Neural cell (in vitro differentiated cells): ENCODE results near the gene JPH4. TPM values are rescaled to one million over a fixed set of nuclear protein-coding genes. Genes with fewer than 3 reads are reported as not detected.
A peak's percentile ranks its signal among the peaks of the same experiment; 100 is the strongest.

Experiments used
- H2AFZ ChIP-seq: fragments of 200-600, 300-800 bp; sonication (generic), shearing (Covaris generic); 2 replicates; pipeline ENCODE4 v1.6.0; 2014; ENCODE audit warnings: low read depth, mild to moderate bottlenecking, antibody characterized with exemption, low read length, moderate library complexity
- H3F3A ChIP-seq: fragments of 200-600 bp; shearing (Covaris generic); 2 replicates; pipeline ENCODE4 v1.6.1; 2016; ENCODE audit warnings: mild to moderate bottlenecking, moderate library complexity, mixed read lengths, antibody characterized with exemption, low read length; ENCODE audit not compliant: insufficient read depth, poor library complexity, severe bottlenecking
- H3K27ac ChIP-seq: fragments of 200-600, 300-800 bp; sonication (generic), shearing (Covaris generic); 2 replicates; pipeline ENCODE4 v1.5.1; 2014; ENCODE audit warnings: mild to moderate bottlenecking, low read length, moderate library complexity
- H3K27me3 ChIP-seq: fragments of 300-800, 200-600 bp; sonication (generic), shearing (Covaris generic); 2 replicates; pipeline ENCODE4 v1.6.0; 2014; ENCODE audit warnings: mild to moderate bottlenecking, low read depth, low read length, moderate library complexity; ENCODE audit not compliant: insufficient read depth
- H3K36me3 ChIP-seq: fragments of 300-800, 200-600 bp; sonication (generic), shearing (Covaris generic); 2 replicates; pipeline ENCODE4 v1.5.1; 2014; ENCODE audit warnings: mild to moderate bottlenecking, antibody characterized with exemption, low read length, moderate library complexity; ENCODE audit not compliant: insufficient read depth
- H3K4me2 ChIP-seq: fragments of 300-800, 200-600 bp; sonication (generic), shearing (Covaris generic); 2 replicates; pipeline ENCODE4 v1.6.0; 2014; ENCODE audit warnings: mild to moderate bottlenecking, low read length
- H3K4me3 ChIP-seq: fragments of 300-800, 200-600 bp; sonication (generic), shearing (Covaris generic); 2 replicates; pipeline ENCODE4 v1.5.1; 2014; ENCODE audit warnings: mild to moderate bottlenecking, low read length, moderate library complexity
- H3K79me2 ChIP-seq: fragments of 200-600 bp; shearing (Covaris generic); replicated peaks from 2 replicates; pipeline ENCODE4 v1.6.0; 2014; ENCODE audit warnings: mild to moderate bottlenecking, low read length, moderate library complexity; ENCODE audit not compliant: insufficient read depth
- H3K9ac ChIP-seq: fragments of 300-800, 200-600 bp; sonication (generic), shearing (Covaris generic); 2 replicates; pipeline ENCODE4 v1.6.1; 2016; ENCODE audit warnings: mild to moderate bottlenecking, low read length, mixed read lengths
- H3K9me2 ChIP-seq: fragments of 200-600 bp; shearing (Covaris generic); 2 replicates; pipeline ENCODE4 v1.6.1; 2016; ENCODE audit warnings: mild to moderate bottlenecking, low read length, mixed read lengths; ENCODE audit not compliant: insufficient read depth
- H3K9me3 ChIP-seq: fragments of 200-600, 300-800 bp; sonication (generic), shearing (Covaris generic); 2 replicates; pipeline ENCODE4 v1.6.1; 2016; ENCODE audit warnings: mild to moderate bottlenecking, mixed run types, low read length, moderate library complexity, mixed read lengths
- H4K20me1 ChIP-seq: fragments of 200-600 bp; shearing (Covaris generic); 2 replicates; pipeline ENCODE4 v1.6.1; 2016; ENCODE audit warnings: mild to moderate bottlenecking, mixed run types; ENCODE audit not compliant: insufficient read depth
- CTCF ChIP-seq: fragments of 450-650 bp; IDR thresholded peaks from 2 replicates; pipeline ENCODE4 v1.5.1; 2014; ENCODE audit warnings: antibody characterized with exemption, mild to moderate bottlenecking, moderate library complexity; ENCODE audit not compliant: poor library complexity, severe bottlenecking
- EP300 ChIP-seq: fragments of 450-650 bp; conservative IDR thresholded peaks from 2 replicates; pipeline ENCODE4 v1.6.1; 2014; ENCODE audit warnings: antibody characterized with exemption, mild to moderate bottlenecking, moderate library complexity; ENCODE audit not compliant: poor library complexity, severe bottlenecking
- EZH2 ChIP-seq: fragments of 200-600, 300-800 bp; shearing (Covaris generic), sonication (generic); IDR thresholded peaks from 2 replicates; pipeline ENCODE4 v1.6.1; 2014; ENCODE audit warnings: antibody characterized with exemption, low read length, borderline replicate concordance, mild to moderate bottlenecking; ENCODE audit not compliant: insufficient read depth, poor library complexity, severe bottlenecking
- MXI1 ChIP-seq: fragments of 450-650 bp; conservative IDR thresholded peaks from 2 replicates; pipeline ENCODE4 v1.6.1; 2014; ENCODE audit warnings: antibody characterized with exemption, mild to moderate bottlenecking; ENCODE audit not compliant: poor library complexity, severe bottlenecking
- POLR2AphosphoS5 ChIP-seq: IDR thresholded peaks from 2 replicates; pipeline ENCODE4 v1.6.1; 2012
- RAD21 ChIP-seq: fragments of 450-650 bp; conservative IDR thresholded peaks from 2 replicates; pipeline ENCODE4 v1.6.1; 2014; ENCODE audit warnings: antibody characterized with exemption, mild to moderate bottlenecking, moderate library complexity
- REST ChIP-seq: IDR thresholded peaks from 2 replicates; pipeline ENCODE4 v1.6.1; 2012; ENCODE audit warnings: borderline replicate concordance
- SMC3 ChIP-seq: fragments of 450-650 bp; conservative IDR thresholded peaks from 2 replicates; pipeline ENCODE4 v1.6.1; 2014; ENCODE audit warnings: antibody characterized with exemption, mild to moderate bottlenecking, moderate library complexity; ENCODE audit not compliant: poor library complexity
- TAF1 ChIP-seq: IDR thresholded peaks from 2 replicates; pipeline ENCODE4 v1.6.1; 2012; ENCODE audit warnings: low read depth
- polyA plus RNA-seq: library from polyadenylated mRNA; depleted of rRNA; stranded (reverse); fragments of >200 nt; gene quantifications from 2 replicates; pipeline ENCODE4 v1.2.3, GENCODE V29; 2014

The JPH4 gene
- polyA plus RNA-seq, 1 donor from 2014 or later: 68.2 TPM

GRCh38 chr14:23544511-23545447 is 33.8 kb downstream of the JPH4 start:
- Histone ChIP-seq H3F3A (no peaks in the 10 kb centered on the region), H3K36me3 (peaks cover 5% of the 10 kb centered on the region), H4K20me1 (no peaks in the 10 kb centered on the region), H3K9ac (no peak overlapping the region), H3K4me2 (no peak overlapping the region), H3K27me3 (no peaks in the 10 kb centered on the region), H2AFZ (no peak overlapping the region), H3K9me3 (no peaks in the 10 kb centered on the region), H3K4me3 (peak overlapping the region; percentile 5), H3K79me2 (peaks cover 53% of the 10 kb centered on the region), H3K9me2 (no peaks in the 10 kb centered on the region), H3K27ac (peak overlapping the region; percentile 11)
- TF ChIP-seq EZH2: no peak
- no peak for TF ChIP-seq REST

- Histone ChIP-seq H3K27ac (no peak overlapping the region), H2AFZ (no peak overlapping the region), H3K79me2 (peaks cover 40% of the 10 kb centered on the region)
Measured at GRCh38 chr14:23543403-23543802, 35.2 kb downstream of the JPH4 start.

GRCh38 chr14:23542261-23542660 is 36.3 kb downstream of the JPH4 start:
- H3K27me3 ChIP-seq: no peaks in the 10 kb centered on the region
- H3K9me2 ChIP-seq: no peaks in the 10 kb centered on the region
- TF ChIP-seq RAD21 (no peak), MXI1 (no peak), POLR2AphosphoS5 (no peak), EP300 (no peak), SMC3 (no peak), TAF1 (no peak), EZH2 (no peak), REST (no peak), CTCF (no peak)
- H3F3A ChIP-seq: no peaks in the 10 kb centered on the region
- no peak overlapping the region for H3K9ac ChIP-seq
- no peaks in the 10 kb centered on the region for H4K20me1 ChIP-seq
- no peak overlapping the region for H3K4me3 ChIP-seq
- no peak overlapping the region for H2AFZ ChIP-seq
- no peak overlapping the region for H3K27ac ChIP-seq
- H3K36me3 ChIP-seq: peaks cover 5% of the 10 kb centered on the region
- peaks cover 28% of the 10 kb centered on the region for H3K79me2 ChIP-seq
- H3K9me3 ChIP-seq: no peaks in the 10 kb centered on the region
- H3K4me2 ChIP-seq: no peak overlapping the region

More at GRCh38 chr14:23543403-23543802, 35.2 kb downstream of the JPH4 start:
- TF ChIP-seq SMC3 (no peak), TAF1 (no peak)
- Histone ChIP-seq H4K20me1 (no peaks in the 10 kb centered on the region), H3K9me2 (no peaks in the 10 kb centered on the region), H3K4me2 (no peak overlapping the region), H3K36me3 (peaks cover 5% of the 10 kb centered on the region), H3F3A (no peaks in the 10 kb centered on the region), H3K27me3 (no peaks in the 10 kb centered on the region), H3K9me3 (no peaks in the 10 kb centered on the region), H3K9ac (no peak overlapping the region), H3K4me3 (no peak overlapping the region)
